Measurements from ENCODE around the gene CTSW.

The CTSW gene

GRCh38 chr11:65860278-65861164, 19.1 kb upstream of the CTSW start, which contains the start of gene MUS81:
TSS of gene MUS81 (plus strand) at chr11:65860433. CDS start at chr11:65860754, 321 bp downstream.
- Histone ChIP-seq H3K36me3 (ENCODE audit: insufficient read depth) (peaks cover 4% of the 10 kb centered on the region; the same call in 1 of the 2 replicates), H3K4me3 (IDR thresholded peaks at IDR 0.05; ENCODE audit: insufficient read depth, low read depth, low read length) (no peak within 1 kb of the TSS), H3K79me2 (ENCODE audit: insufficient read depth, low read depth) (peaks cover 45% of the 10 kb centered on the region), H3K27ac (peak within 1 kb of the TSS; percentile 82), H3K4me1 (ENCODE audit: low read depth, poor library complexity, severe bottlenecking) (peaks cover 32% of the 10 kb centered on the region), H3K9ac (peak within 1 kb of the TSS; percentile 81), H3K27me3 (ENCODE audit: insufficient read depth, low read depth) (no peaks in the 10 kb centered on the region), H2AFZ (ENCODE audit: low read depth) (peak within 1 kb of the TSS; percentile 55), H3K4me2 (peak within 1 kb of the TSS; percentile 87), H4K20me1 (ENCODE audit: insufficient read depth) (peaks cover 10% of the 10 kb centered on the region)
- TF ChIP-seq CTCF (conservative IDR thresholded peaks at IDR 0.05; ENCODE audit: low read depth, low read length): peak; percentile 88

GRCh38 chr11:65861165-65861505, 18.5 kb upstream of the CTSW start:
- H2AFZ ChIP-seq (ENCODE audit: low read depth): peak overlapping the region; percentile 55; the same call in 1 of the 2 replicates
- no peak for TF ChIP-seq CTCF (conservative IDR thresholded peaks at IDR 0.05; ENCODE audit: low read depth, low read length)
- peak overlapping the region; percentile 81 for H3K9ac ChIP-seq
- H4K20me1 ChIP-seq (ENCODE audit: insufficient read depth): peaks cover 7% of the 10 kb centered on the region
- no peaks in the 10 kb centered on the region; the same call in 1 of the 2 replicates for H3K36me3 ChIP-seq (ENCODE audit: insufficient read depth)
- H3K27me3 ChIP-seq (ENCODE audit: insufficient read depth, low read depth): no peaks in the 10 kb centered on the region
- H3K27ac ChIP-seq: peak overlapping the region; percentile 82
- no peak overlapping the region for H3K4me3 ChIP-seq (IDR thresholded peaks at IDR 0.05; ENCODE audit: insufficient read depth, low read depth, low read length)
- H3K4me1 ChIP-seq (ENCODE audit: low read depth, poor library complexity, severe bottlenecking): peaks cover 25% of the 10 kb centered on the region
- H3K79me2 ChIP-seq (ENCODE audit: insufficient read depth, low read depth): peaks cover 39% of the 10 kb centered on the region
- H3K4me2 ChIP-seq: peak overlapping the region; percentile 87

- no peak overlapping the region for H2AFZ ChIP-seq (ENCODE audit: low read depth)
- no peak overlapping the region for H3K4me3 ChIP-seq (IDR thresholded peaks at IDR 0.05; ENCODE audit: insufficient read depth, low read depth, low read length)
- no peaks in the 10 kb centered on the region for H3K36me3 ChIP-seq (ENCODE audit: insufficient read depth)
- H4K20me1 ChIP-seq (ENCODE audit: insufficient read depth): peaks cover 2% of the 10 kb centered on the region
- no peak for TF ChIP-seq CTCF (conservative IDR thresholded peaks at IDR 0.05; ENCODE audit: low read depth, low read length)
- no peaks in the 10 kb centered on the region for H3K27me3 ChIP-seq (ENCODE audit: insufficient read depth, low read depth)
- peaks cover 34% of the 10 kb centered on the region for H3K79me2 ChIP-seq (ENCODE audit: insufficient read depth, low read depth)
- peak overlapping the region; percentile 87 for H3K4me2 ChIP-seq
- H3K27ac ChIP-seq: no peak overlapping the region; the same call in 1 of the 2 replicates
- H3K4me1 ChIP-seq (ENCODE audit: low read depth, poor library complexity, severe bottlenecking): peaks cover 20% of the 10 kb centered on the region
- peak overlapping the region; percentile 81; the same call in 1 of the 2 replicates for H3K9ac ChIP-seq
Observed at GRCh38 chr11:65861533-65862183, 18.0 kb upstream of the CTSW start.

GRCh38 chr11:65862191-65862735, 17.4 kb upstream of the CTSW start:
- H4K20me1 ChIP-seq (ENCODE audit: insufficient read depth): no peaks in the 10 kb centered on the region
- H3K4me1 ChIP-seq (ENCODE audit: low read depth, poor library complexity, severe bottlenecking): peaks cover 19% of the 10 kb centered on the region
- no peak for TF ChIP-seq CTCF (conservative IDR thresholded peaks at IDR 0.05; ENCODE audit: low read depth, low read length)
- H3K36me3 ChIP-seq (ENCODE audit: insufficient read depth): no peaks in the 10 kb centered on the region
- 0 out of 2 replicates have a peak overlapping the region, but pooled peaks have one; percentile 81 for H3K9ac ChIP-seq
- peak overlapping the region; percentile 87 for H3K4me2 ChIP-seq
- H2AFZ ChIP-seq (ENCODE audit: low read depth): no peak overlapping the region
- H3K27me3 ChIP-seq (ENCODE audit: insufficient read depth, low read depth): no peaks in the 10 kb centered on the region
- no peak overlapping the region; the same call in 1 of the 2 replicates for H3K27ac ChIP-seq
- H3K4me3 ChIP-seq (IDR thresholded peaks at IDR 0.05; ENCODE audit: insufficient read depth, low read depth, low read length): no peak overlapping the region
- peaks cover 28% of the 10 kb centered on the region for H3K79me2 ChIP-seq (ENCODE audit: insufficient read depth, low read depth)
